ELF-1 (cell line): ENCODE data around the gene SCD5.

ENCODE experiments used
- DNase-seq: peaks from one replicate; pipeline ENCODE4 v3.0.0-alpha.2; 2016; ENCODE audit warnings: low read depth, low spot score

The SCD5 gene

GRCh38 chr4:82589756-82590155 lies 208.8 kb downstream of the SCD5 start:
- DNase-seq: no peak

- DNase-seq: no peak
Observed at GRCh38 chr4:82588771-82589270, 209.8 kb downstream of the SCD5 start.

- DNase-seq: no peak
Observed at GRCh38 chr4:82587826-82588540, 210.6 kb downstream of the SCD5 start.

- no peak for DNase-seq
Observed at GRCh38 chr4:82585690-82586435, 212.7 kb downstream of the SCD5 start.

GRCh38 chr4:82584931-82585330 lies 213.7 kb downstream of the SCD5 start:
- DNase-seq: no peak

GRCh38 chr4:82583897-82584587 lies 214.6 kb downstream of the SCD5 start:
- DNase-seq: no peak

GRCh38 chr4:82579932-82580331 lies 218.7 kb downstream of the SCD5 start:
- no peak for DNase-seq
